Activated T-cell treated with anti-CD3 and anti-CD28 coated beads for 1 hour (primary cell): Measurements from ENCODE around the gene THRA.
"Not testable (repeated sequence)": the region's sequence is repeated elsewhere in the genome, so short reads cannot be mapped to it uniquely, and the experiment has no call there.

Source experiments
- DNase-seq: peaks from one replicate; pipeline ENCODE4 v3.0.0-alpha.2; 2020; ENCODE audit warnings: low read depth

The THRA gene

DNA sequence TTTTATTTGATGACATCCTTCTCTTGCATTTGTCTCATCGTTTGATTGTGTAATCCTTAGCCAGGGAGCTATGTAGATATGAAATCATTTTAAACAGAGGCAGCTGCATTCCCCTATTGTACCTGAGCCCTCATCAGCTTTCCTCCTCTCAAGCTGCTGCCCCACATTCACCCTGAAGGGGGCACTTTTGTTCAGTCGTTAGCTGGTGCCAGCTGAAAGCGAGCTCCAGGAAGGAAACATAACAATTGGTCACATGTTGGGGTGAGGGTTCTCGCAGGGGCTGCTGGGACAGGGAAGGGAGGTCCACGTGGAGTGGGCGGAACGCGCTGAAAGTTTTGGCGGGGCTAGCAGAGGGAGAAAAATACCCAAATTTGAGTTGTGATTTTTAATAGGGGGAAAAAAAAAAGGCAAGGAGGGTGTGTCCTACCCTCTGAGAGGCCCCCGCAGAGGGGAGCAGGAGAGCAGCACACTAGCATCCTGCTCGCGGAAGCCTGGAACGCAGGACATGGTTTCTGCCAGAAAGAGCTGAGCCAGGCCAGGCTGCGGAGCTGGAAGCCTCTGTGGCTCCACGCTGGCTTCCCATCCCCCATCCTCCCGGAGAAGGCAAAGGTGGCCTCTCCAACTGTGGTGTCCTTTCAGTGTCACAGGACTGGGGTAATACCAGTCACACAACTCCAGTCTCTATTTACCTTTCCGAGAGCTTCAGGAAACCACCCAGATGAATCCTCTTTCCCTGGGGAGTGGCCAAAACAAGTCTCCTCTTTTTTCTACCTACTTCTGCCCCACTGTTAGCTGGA, 50.5 kb downstream of the THRA start:
- DNase-seq, result peak; percentile 83

DNA sequence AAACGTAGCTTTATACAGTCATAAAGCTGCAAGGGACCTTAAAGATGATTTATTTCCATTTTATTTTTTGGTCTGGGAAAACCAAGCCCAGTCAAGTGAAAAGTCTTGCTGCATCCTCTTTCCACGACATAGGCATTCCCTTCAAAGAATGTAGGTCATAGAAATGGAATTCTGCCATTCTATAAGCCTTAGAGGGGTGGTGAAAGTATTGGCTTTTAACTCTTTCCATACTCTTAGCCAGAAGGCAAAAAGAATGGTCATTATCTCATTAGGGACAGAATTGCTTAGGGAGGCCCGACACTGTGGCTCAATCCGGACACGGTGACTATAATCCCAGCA, 51.1 kb downstream of the THRA start:
- no peak for DNase-seq

DNA sequence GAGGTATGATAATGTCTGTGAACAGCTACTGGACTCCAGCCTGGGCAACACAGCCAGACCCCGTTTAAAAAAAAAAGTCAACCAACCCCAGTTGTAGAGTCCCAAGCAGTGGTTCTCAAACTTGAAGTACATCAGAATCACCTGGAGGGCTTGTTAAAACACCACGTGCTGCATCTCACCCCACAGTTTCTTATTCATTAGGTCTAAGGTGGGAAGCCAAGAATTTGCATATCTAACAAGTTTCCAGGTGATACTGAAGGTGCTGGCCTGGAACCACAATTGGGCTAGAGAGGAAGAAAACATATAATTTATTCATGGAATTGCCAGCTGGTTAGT, 52.3 kb downstream of the THRA start:
- no peak for DNase-seq

DNA sequence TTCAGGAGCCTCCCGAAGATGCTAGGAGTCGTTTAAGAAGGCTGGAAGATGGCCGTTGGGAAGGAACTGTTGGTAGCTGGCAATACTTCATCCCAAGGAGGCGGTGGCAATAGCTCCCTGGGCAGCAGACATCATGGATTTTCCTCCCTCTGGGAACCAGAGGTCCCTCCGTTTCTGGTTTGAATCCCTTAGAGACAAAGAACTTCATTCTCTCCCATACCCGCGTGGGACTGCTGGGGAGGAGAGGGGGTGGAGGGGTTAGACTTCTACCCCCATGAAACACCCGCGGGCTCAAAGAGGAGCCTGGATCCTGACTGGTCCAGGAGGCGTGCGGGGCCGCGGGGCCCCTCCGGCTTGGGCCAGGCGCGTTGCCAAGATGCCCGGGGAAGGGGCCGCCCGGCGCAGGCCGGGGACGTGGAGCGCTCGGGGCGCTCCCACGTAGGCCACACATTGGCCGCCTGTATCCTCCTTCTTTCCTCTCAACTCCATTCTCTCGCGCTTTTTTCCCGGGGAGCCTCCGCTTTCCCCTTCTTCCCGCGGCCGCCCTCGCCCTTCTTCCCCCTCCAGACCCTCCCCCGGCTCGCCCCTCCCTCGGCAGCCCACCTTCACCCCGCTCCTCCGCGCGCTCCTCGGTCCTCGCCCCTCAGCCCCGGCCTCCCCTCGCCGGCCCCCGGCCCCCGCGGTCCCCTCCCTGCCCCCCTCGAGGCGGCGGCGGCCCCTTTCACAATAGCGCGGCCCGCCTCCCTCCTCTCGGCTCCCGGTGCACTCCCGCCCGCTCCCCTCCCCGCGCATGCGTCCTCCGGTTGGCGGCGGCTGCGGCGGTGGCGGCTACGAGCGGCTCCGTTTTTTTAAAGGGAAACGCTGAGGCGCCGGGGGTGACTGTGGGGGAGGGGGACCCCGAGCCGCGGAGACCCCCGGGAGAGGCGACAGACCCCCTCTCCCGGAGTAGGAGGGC, 58.7 kb downstream of the THRA start, which contains the start of gene MSL1:
TSS of gene MSL1 (plus strand) at position 791 of the 955 bp plus-strand sequence. CDS start 642 bp downstream, outside the sequence.
- peak; percentile 83 for DNase-seq

DNA sequence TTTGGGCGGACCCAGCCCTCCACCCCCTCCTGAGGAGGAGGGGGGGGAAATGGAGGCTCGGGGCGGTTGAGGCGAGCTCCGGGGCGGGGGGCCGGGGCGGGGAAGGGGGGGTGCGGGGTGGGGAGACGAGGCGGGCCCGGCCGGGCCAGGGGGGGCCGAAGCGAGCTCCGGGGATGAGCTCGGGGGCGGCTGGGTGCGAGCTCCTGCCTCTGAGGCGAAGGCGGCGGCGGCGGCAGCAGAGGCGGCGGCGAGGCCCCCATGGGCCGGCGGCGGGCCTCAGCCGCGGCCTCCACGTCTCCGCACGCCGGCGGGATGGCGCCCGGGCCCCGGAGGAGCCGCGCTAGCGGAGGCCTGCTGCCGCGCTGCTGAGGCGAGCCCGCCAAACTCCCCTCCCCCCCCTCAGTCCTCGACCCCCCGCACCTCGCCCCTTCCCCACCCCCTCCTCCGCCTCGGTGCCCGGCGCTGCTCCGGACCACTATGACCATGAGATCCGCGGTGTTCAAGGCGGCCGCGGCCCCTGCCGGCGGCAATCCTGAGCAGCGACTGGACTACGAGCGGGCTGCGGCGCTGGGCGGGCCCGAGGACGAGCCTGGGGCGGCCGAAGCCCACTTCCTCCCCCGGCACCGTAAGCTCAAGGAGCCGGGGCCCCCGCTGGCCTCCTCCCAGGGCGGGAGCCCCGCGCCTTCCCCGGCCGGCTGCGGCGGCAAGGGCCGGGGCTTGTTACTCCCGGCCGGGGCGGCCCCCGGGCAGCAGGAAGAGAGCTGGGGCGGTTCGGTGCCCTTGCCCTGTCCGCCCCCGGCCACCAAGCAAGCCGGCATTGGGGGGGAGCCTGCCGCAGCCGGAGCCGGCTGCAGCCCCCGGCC, 59.6 kb downstream of the THRA start:
- no peak for DNase-seq

DNA sequence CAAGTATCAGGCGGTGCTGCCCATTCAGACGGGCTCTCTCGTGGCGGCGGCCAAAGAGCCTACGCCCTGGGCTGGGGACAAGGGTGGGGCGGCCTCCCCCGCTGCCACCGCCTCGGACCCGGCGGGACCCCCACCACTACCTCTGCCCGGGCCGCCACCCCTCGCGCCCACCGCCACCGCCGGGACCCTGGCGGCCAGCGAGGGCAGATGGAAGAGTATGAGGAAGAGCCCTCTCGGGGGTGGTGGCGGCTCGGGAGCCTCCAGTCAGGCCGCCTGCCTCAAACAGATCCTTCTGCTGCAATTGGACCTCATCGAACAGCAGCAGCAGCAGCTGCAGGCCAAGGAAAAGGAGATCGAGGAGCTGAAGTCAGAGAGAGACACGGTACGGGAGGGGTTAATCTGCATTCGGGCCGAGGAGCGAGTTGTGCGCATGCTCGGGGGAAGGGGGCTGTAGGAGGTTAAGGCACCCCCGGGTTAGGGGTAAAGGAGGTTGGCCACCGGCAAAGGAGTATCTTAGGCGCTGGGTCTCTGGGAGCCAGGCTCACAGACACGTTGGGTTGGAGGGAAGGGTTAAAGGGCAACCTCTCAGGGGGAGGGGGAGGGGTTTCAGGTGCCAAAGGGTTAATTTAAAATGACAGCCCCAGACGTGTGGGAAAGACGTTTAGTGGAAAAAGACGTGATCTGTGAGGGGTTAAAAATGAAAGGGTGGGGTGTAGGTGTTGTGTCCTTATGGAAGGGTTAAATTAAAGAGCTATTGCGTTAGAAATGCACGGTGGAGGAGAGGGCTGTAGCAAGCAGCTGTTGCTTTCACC, 60.4 kb downstream of the THRA start:
- DNase-seq, result no peak

DNA sequence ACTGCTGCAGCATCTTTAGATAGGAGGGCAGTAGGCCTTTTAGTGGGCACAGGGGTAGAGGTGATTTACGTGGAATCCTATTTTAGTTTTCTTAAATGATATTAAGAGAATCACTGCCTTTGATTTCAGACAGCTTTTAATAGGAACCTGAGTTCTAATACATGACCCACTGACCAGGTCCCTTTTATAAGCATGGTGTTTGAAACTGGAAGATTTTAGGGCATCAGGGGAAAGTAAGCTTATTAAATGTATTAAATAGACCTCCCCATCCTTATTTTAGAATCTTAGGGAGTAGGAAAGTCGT, 61.0 kb downstream of the THRA start:
- DNase-seq, result no peak

DNA sequence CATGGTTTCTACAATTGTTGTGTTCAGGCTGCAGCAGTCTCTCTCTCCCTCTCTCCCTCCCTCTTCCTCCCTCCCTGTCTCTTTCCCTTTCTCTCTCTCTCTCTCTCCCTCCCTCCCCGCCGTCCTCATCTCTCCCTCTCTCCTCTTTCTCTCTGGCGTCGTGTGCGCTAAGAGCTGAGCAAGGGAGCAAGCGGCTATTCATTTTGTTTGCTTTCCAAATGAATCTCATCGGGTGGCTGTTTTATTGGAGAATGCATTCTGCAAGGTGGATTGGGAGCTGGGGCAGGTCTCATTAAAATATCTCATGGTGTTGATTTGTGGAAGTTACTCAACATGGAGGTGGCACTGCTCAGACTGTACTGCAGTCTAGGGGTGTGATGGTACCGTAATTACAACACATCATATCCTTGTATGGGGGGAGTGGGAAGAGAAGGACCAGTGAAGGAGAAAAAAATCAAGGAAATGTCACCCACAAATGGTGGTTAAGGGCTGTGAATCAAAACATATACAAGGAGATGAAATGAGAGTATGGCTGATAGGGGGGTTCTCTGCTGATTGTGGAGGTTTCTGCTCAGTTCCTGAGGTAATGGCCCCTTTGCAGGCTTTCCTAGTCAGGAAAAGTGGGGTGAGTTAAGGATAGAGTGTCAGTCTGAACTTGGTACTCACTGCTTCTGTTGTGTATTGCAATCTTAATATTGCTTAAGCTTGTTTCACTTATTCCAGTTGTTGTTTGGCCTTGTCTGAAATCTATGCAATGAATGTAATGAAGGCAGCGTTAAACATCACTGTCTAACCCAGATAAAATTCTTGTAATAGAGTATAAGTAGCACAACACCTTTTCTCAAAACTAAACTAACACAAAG, 61.7 kb downstream of the THRA start:
- no peak for DNase-seq

DNA sequence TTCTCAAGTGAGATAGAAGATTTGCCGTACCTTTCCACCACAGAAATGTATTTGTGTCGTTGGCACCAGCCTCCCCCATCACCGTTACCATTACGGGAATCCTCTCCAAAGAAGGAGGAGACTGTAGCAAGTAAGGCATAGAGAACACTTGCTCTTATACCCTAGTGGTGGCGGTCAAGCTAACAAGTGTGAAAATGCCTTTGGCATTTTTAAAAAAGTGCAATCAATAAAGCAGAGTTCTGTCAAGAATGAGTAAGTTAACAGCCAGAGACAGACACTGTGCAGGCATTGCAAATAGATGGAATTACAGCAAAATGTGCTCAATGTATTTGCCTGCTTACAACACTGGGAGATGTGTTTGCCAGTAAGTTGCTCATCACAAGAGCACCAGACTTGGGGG, 66.7 kb downstream of the THRA start:
- no peak for DNase-seq

DNA sequence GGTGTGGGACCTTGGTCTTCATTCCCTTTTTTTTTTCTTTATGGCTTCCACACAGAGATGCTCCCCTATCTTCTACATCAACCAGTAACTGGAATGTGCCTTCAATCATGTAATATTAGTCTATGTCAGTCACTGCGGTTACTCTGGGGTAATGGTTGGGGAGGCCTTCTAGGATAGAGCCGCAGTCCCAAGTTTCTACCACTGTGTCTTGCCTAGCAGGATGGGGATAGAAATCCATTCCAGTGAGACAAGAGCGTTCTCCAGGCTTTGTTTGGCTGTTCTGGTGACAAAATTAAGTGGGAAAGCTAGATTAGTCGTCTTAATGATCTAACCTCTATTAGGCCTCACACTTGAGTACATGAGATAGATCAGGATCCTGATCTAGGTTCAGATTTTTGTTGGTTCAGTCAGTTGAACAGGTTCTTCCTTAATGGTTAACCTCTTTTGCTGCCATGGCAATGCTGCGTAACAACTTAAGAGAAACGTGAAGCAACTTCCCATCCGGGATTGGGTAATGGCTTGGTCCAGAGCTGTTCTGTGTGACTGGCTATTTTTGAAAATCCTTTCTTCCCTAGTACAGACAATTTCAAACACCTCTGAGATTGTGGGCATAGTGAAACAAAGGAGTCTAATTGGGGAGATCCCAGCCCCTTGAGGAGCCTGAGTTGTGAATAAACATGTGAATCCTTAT, 67.7 kb downstream of the THRA start:
- DNase-seq, result no peak

DNA sequence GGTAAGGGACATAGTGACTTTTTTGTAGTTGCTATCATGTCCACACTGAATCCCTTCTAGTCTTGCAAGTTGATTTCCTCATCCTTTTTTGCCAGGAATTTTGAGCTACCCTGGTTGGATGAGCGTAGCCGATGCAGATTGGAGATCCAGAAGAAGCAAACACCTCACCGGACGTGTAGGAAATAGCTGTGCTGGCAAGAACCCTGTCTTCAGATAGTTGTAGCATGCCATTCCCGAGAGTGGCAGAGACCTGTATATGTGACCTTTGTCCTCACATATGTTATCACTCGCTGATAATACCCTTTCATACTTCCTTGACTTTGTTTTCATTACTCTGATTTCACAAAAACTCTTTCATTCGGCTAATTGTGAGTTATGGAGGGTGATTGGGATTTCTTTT, 71.4 kb downstream of the THRA start:
- no peak for DNase-seq

DNA sequence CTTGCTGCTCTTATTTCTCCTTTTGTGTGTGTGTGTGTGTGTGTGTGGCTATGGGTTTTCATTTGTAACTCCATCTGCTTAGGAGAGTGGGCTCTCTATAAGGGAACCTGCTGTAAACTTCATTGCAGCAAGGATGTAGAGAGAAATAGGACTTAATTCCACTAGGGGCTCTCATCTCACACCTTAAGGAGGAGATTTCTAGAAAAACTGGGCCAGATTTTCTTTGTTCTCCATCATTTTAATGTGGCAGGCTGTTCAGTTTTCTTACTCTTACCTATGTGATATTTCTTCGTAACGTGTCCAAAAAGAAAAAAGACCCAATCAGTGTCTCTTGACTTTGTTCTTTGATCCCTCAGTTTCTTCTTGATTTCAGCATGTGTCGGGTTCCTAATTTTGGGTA, 73.1 kb downstream of the THRA start:
- no peak for DNase-seq

DNA sequence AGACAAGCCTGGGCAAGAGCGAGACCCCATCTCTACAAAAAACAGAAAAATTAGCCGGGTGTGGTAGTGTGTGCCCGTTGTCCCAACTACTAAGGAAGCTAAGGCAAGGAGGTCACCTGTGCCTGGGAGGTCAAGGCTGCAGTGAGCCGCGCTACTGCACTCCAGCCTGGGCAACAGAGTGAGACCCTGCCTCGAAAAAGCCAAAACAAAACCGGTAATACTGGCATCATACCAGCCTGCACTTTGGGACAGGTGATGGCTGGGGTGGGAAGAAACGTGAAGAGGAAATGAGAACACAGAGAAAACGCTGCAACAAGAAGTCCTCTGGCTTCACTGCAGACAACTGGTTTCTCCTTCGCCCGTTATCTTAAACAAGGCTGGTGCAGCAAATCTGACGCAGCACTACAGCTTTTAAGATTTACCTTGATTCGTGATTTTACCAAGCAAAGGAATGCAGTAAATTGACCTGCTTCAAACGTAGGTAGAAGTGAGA, 76.8 kb downstream of the THRA start:
- no peak for DNase-seq

DNA sequence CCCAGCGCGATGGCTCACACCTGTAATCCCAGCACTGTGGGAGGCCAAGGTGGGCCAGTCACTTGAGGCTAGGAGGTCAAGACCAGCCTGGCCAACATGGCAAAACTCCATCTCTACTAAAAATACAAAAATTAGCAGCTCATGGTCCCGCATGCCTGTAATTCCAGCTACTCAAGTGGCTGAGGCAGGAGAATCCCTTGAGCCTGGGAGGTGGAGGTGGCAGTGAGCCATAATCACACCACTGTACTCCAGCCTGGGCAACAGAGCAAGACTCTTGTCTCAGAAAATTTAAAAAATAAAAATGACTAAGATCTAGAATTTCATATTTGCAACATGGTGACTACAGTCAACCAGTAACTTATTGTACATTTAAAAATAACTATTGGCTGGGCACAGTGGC, 80.4 kb downstream of the THRA start:
- DNase-seq, result not testable (repeated sequence)
